IMR-90 (cell line): Measurements from ENCODE around the gene PGS1. TPM values are rescaled to one million over a fixed set of nuclear protein-coding genes. Genes with fewer than 3 reads are reported as not detected.

ENCODE experiments used
- ATAC-seq: fragments of 200-7000 bp; cut with Tn5 transposase; 2 replicates; pipeline ENCODE4 v1.9.1; 2020; ENCODE audit warnings: low read depth, mild to moderate bottlenecking, moderate library complexity
- BruUV-seq: library from RNA; stranded (reverse); fragments of 400-500 nt; replicated peaks from 2 replicates; lab custom pipeline; 2021; lab: Mats Ljungman, UMichigan
- CTCF ChIA-PET: fragments of 300-600 bp; formaldehyde crosslinking; extraction: SDS; loops from one replicate; lab custom pipeline; 2021; ENCODE audit warnings: antibody characterized with exemption; lab: Yijun Ruan, JAX
- POLR2A ChIA-PET: fragments of 300-600 bp; sonication (Branson Sonifier 250); formaldehyde crosslinking; loops from one replicate; lab custom pipeline; 2022; ENCODE audit warnings: antibody characterized with exemption; ENCODE audit not compliant: unreplicated experiment; lab: Charles Lee
- DNase-seq: peaks from one replicate; pipeline ENCODE4 v3.0.0; 2013
- H2AFZ ChIP-seq: replicated peaks from 2 replicates; pipeline ENCODE3; 2013; ENCODE audit warnings: low read length, mild to moderate bottlenecking; ENCODE audit not compliant: poor library complexity
- H2AK5ac ChIP-seq: 2 replicates; pipeline ENCODE4 v1.6.1; 2013; ENCODE audit warnings: low read depth, low read length, inconsistent platforms
- H2AK9ac ChIP-seq: replicated peaks from 2 replicates; pipeline ENCODE3; 2013; ENCODE audit warnings: mild to moderate bottlenecking, low read depth, low read length, moderate library complexity; ENCODE audit not compliant: poor library complexity
- H2BK120ac ChIP-seq: 2 replicates; pipeline ENCODE4 v1.6.1; 2013; ENCODE audit warnings: low read depth, low read length, inconsistent platforms
- H2BK15ac ChIP-seq: 3 replicates; pipeline ENCODE4 v1.6.1; 2013; ENCODE audit warnings: low read depth, low read length, inconsistent platforms
- H2BK20ac ChIP-seq: 2 replicates; pipeline ENCODE4 v1.6.1; 2013; ENCODE audit warnings: low read depth, mild to moderate bottlenecking, inconsistent platforms, low read length, moderate library complexity
- H2BK5ac ChIP-seq: 2 replicates; pipeline ENCODE4 v1.6.1; 2013; ENCODE audit warnings: mild to moderate bottlenecking, low read depth, low read length, inconsistent platforms; ENCODE audit not compliant: poor library complexity, severe bottlenecking
- H3K14ac ChIP-seq: replicated peaks from 2 replicates; pipeline ENCODE4 v1.6.1; 2013; ENCODE audit warnings: low read depth, low read length, inconsistent platforms
- H3K18ac ChIP-seq: 2 replicates; pipeline ENCODE4 v1.6.1; 2013; ENCODE audit warnings: low read depth, low read length, control low read depth
- H3K23ac ChIP-seq: 2 replicates; pipeline ENCODE4 v1.6.1; 2013; ENCODE audit warnings: low read depth, low read length, inconsistent platforms
- H3K27ac ChIP-seq: 2 replicates; pipeline ENCODE4 v1.5.1; 2013; ENCODE audit warnings: mild to moderate bottlenecking, control low read depth, low read length; ENCODE audit not compliant: insufficient read depth
- H3K27me3 ChIP-seq: 2 replicates; pipeline ENCODE4 v1.6.1; 2013; ENCODE audit warnings: low read length; ENCODE audit not compliant: control insufficient read depth, insufficient read depth
- H3K36me3 ChIP-seq: 2 replicates; pipeline ENCODE4 v1.6.1; 2013; ENCODE audit warnings: low read length, mixed read lengths; ENCODE audit not compliant: control insufficient read depth, insufficient read depth
- H3K4ac ChIP-seq: 2 replicates; pipeline ENCODE4 v1.6.1; 2013; ENCODE audit warnings: low read depth, low read length, inconsistent platforms
- H3K4me1 ChIP-seq: 2 replicates; pipeline ENCODE4 v1.6.1; 2013; ENCODE audit warnings: low read length, mixed read lengths; ENCODE audit not compliant: control insufficient read depth, insufficient read depth
- H3K4me2 ChIP-seq: 2 replicates; pipeline ENCODE4 v1.6.1; 2013; ENCODE audit warnings: low read depth, mild to moderate bottlenecking, control low read depth, low read length, moderate library complexity
- H3K4me3 ChIP-seq: 2 replicates; pipeline ENCODE4 v1.5.1; 2013; ENCODE audit warnings: low read depth, mild to moderate bottlenecking, control low read depth, low read length, moderate library complexity; ENCODE audit not compliant: insufficient read depth
- H3K56ac ChIP-seq: 2 replicates; pipeline ENCODE4 v1.6.1; 2013; ENCODE audit warnings: low read length, inconsistent platforms; ENCODE audit not compliant: insufficient read depth; ENCODE audit errors: extremely low read depth
- H3K79me1 ChIP-seq, 2 experiments: 2 replicates each; pipeline ENCODE4 v1.6.1; 2013; ENCODE audit warnings: low read length in 2 of 2, inconsistent platforms in 1 of 2, low read depth in 1 of 2
- H3K9ac ChIP-seq: 2 replicates; pipeline ENCODE4 v1.6.1; 2013; ENCODE audit warnings: low read depth, low read length, control low read depth
- H3K9me1 ChIP-seq: 2 replicates; pipeline ENCODE4 v1.6.1; 2013; ENCODE audit warnings: low read length, inconsistent platforms; ENCODE audit not compliant: insufficient read depth
- H3K9me3 ChIP-seq: 2 replicates; pipeline ENCODE4 v1.6.1; 2013; ENCODE audit warnings: low read length; ENCODE audit not compliant: control insufficient read depth, insufficient read depth
- H4K20me1 ChIP-seq: 2 replicates; pipeline ENCODE4 v1.6.1; 2013; ENCODE audit warnings: low read length, inconsistent platforms; ENCODE audit not compliant: insufficient read depth
- H4K5ac ChIP-seq: 2 replicates; pipeline ENCODE4 v1.6.1; 2013; ENCODE audit warnings: mild to moderate bottlenecking, low read depth, low read length, control low read depth
- H4K8ac ChIP-seq, 2 experiments: 2 replicates each; pipeline ENCODE4 v1.6.1; 2013; ENCODE audit warnings: low read depth in 2 of 2, low read length in 2 of 2, control low read depth in 1 of 2, inconsistent platforms in 1 of 2
- H4K91ac ChIP-seq: 2 replicates; pipeline ENCODE4 v1.6.1; 2013; ENCODE audit warnings: low read depth, low read length, inconsistent platforms; ENCODE audit not compliant: insufficient read depth
- CTCF ChIP-seq: conservative IDR thresholded peaks from 2 replicates; pipeline ENCODE4 v1.5.1; 2012; ENCODE audit warnings: mild to moderate bottlenecking, low read depth, low read length, improper control_type of control experiment
- MXI1 ChIP-seq: IDR thresholded peaks from 2 replicates; pipeline ENCODE4 v1.6.1; 2012; ENCODE audit warnings: low read depth, mild to moderate bottlenecking, low read length, moderate library complexity, borderline replicate concordance
- RAD21 ChIP-seq: IDR thresholded peaks from 2 replicates; pipeline ENCODE4 v1.6.1; 2012; ENCODE audit warnings: low read length, improper control_type of control experiment
- USF2 ChIP-seq: fragments of 150-350 bp; IDR thresholded peaks from 2 replicates; pipeline ENCODE4 v1.6.1; 2017; ENCODE audit warnings: mild to moderate bottlenecking, antibody characterized with exemption, low read length, low read depth
- WGBS, 2 experiments: methylation state at CpG; one replicate each; pipeline versions ENCODE4 v1.1.5 to v1.1.7; 2013; ENCODE audit warnings: missing lambda C conversion rate in 2 of 2; ENCODE audit not compliant: insufficient read length in 1 of 2; ENCODE audit errors: extremely low coverage in 2 of 2; 5-methylcytosine and 5-hydroxymethylcytosine counted together
- dilution Hi-C: fragments of 300-500 bp; cut with HindIII; formaldehyde crosslinking; loops from one replicate; pipeline ENCODE4 v1.14.3; 2018; ENCODE audit warnings: low sequenced_read_pairs; ENCODE audit not compliant: unreplicated experiment
- in situ Hi-C: fragments of 300-500 bp; cut with MboI; formaldehyde crosslinking; loops from 3 replicates; pipeline ENCODE4 v1.14.3; 2019; ENCODE audit warnings: low sequenced_read_pairs, inconsistent platforms, mixed read lengths
- intact Hi-C: fragments of 100-400 bp; cut with micrococcal nuclease; formaldehyde crosslinking; loops from 2 replicates; pipeline ENCODE4 v1.10.0; 2022
- polyA plus RNA-seq, 3 experiments: library from polyadenylated mRNA; depleted of rRNA; stranded (reverse); fragments of >200 nt; gene quantifications; 2 replicates each; pipeline ENCODE4 v1.2.3, GENCODE V29; 2012; ENCODE audit warnings: low replicate concordance in 1 of 3
- total RNA-seq: library from RNA; depleted of rRNA; stranded (reverse); fragments of >200 nt; gene quantifications from 2 replicates; pipeline ENCODE4 v1.2.3, GENCODE V29; 2012

The PGS1 gene
- total and polyA plus RNA-seq, 2 of the 4 experiments (the other 2 are of a cell fraction) = 18.5 to 43.2 TPM

- H2AK9ac ChIP-seq = no peak overlapping the region
- H4K5ac ChIP-seq = no peak overlapping the region
- H4K20me1 ChIP-seq = no peaks in the 10 kb centered on the region
- H3K18ac ChIP-seq = no peak overlapping the region
- CTCF ChIA-PET = no interaction called here
- no peak overlapping the region for H3K56ac ChIP-seq
- no peak overlapping the region for H2AK5ac ChIP-seq
- H3K4ac ChIP-seq = no peak overlapping the region
- H2BK5ac ChIP-seq = no peak overlapping the region
- H3K4me3 ChIP-seq = no peak overlapping the region
- POLR2A ChIA-PET = no interaction called here
- H2AFZ ChIP-seq = no peak overlapping the region
- in situ Hi-C loops = no loop called here
- no peak for TF ChIP-seq CTCF
- peak; percentile 35; the same call in 1 of the 2 replicates for TF ChIP-seq USF2
- no peak for TF ChIP-seq MXI1
- no peak for TF ChIP-seq RAD21
- H3K4me2 ChIP-seq = no peak overlapping the region
- no peaks in the 10 kb centered on the region for H3K9me1 ChIP-seq
- BruUV-seq = no TSS peak
- no peak overlapping the region for H3K27ac ChIP-seq
- WGBS, 2 experiments = 50% methylated on average over 13 of the region's 20 CpGs; no CpG with 5 or more reads in 1 of the 2 experiments
- no peak overlapping the region for H4K8ac ChIP-seq
- intact Hi-C loops = no loop called here
- no peak overlapping the region for H2BK20ac ChIP-seq
- H3K23ac ChIP-seq = no peak overlapping the region
- H3K9me3 ChIP-seq = peaks cover 2% of the 10 kb centered on the region; the same call in 1 of the 2 replicates
- H3K79me1 ChIP-seq = no peaks in the 10 kb centered on the region
- dilution Hi-C loops = no loop called here
- no peak overlapping the region for H3K9ac ChIP-seq
- no peaks in the 10 kb centered on the region; the same call in 1 of the 2 replicates for H3K4me1 ChIP-seq
- H3K27me3 ChIP-seq = peaks cover 15% of the 10 kb centered on the region; the same call in 1 of the 2 replicates
- H3K36me3 ChIP-seq = no peaks in the 10 kb centered on the region
- no peak overlapping the region for H2BK120ac ChIP-seq
- DNase-seq = no peak
- H3K14ac ChIP-seq = no peak overlapping the region
- H4K91ac ChIP-seq = no peak overlapping the region; the same call in 1 of the 2 replicates
- ATAC-seq = no peak
- no peak overlapping the region for H2BK15ac ChIP-seq
These were observed 72.4 kb downstream of the PGS1 start for GRCh38 chr17:78450696-78451345.
